Spleen (tissue), 7 donors: ENCODE measurements around the gene CCDC184.
"Not testable (repeated sequence)": the region's sequence is repeated elsewhere in the genome, so short reads cannot be mapped to it uniquely, and the experiment has no call there.

ENCODE experiments used
- POLR2A ChIP-seq, 3 donors: fragments of 450-650 bp; IDR thresholded peaks; one replicate each; pipeline ENCODE4 v1.5.1; 2017; ENCODE audit warnings: antibody characterized with exemption in 3 of 3, mild to moderate bottlenecking in 1 of 3
- POLR2AphosphoS5 ChIP-seq, 3 donors: sonication (generic); formaldehyde crosslinking; IDR thresholded peaks; one replicate each; pipeline ENCODE4 v1.5.1; 2017; ENCODE audit warnings: antibody characterized with exemption in 3 of 3
- TF ChIP-seq, protein P1 (sequence below), 11 experiments: fragments of 200-600 bp in 7 of 11; fragments of 450-650 bp in 4 of 11; sonication (generic) in 4 of 11; IDR thresholded peaks in 8 of 11; conservative IDR thresholded peaks in 3 of 11; 1 replicate in 7 of 11; 2 replicates in 4 of 11; pipeline versions ENCODE4 v1.4.0 to v1.8.0; 2016 to 2021; ENCODE audit warnings: antibody characterized with exemption in 11 of 11, inconsistent platforms in 4 of 11, mild to moderate bottlenecking in 1 of 11
- donor health status: DM: no; HTN: no; CAD: no; lungs with moderate emphysema.
- donor health status: DM: no; HTN: no; CAD: no.
- donor health status: DM: no; HTN: no; CAD: no.

DNA sequence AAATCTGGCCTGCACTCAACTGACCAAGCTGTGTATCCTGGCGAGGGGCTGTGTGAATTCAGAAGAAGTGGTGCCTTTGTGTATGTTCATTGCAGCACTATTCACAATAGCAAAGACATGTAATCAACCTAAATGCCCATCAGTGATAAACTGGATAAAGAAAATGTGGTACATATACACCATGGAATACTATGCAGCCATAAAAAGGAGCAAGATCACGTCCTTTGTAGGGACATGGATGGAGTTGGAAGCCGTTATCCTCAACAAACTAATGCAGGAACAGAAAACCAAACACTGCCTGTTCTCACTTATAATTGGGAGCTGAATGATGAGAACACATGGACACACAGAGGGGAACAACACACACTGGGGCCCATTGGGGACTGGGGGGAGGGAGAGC, 41.1 kb downstream of the CCDC184 start:
- TF ChIP-seq, protein P1, sequence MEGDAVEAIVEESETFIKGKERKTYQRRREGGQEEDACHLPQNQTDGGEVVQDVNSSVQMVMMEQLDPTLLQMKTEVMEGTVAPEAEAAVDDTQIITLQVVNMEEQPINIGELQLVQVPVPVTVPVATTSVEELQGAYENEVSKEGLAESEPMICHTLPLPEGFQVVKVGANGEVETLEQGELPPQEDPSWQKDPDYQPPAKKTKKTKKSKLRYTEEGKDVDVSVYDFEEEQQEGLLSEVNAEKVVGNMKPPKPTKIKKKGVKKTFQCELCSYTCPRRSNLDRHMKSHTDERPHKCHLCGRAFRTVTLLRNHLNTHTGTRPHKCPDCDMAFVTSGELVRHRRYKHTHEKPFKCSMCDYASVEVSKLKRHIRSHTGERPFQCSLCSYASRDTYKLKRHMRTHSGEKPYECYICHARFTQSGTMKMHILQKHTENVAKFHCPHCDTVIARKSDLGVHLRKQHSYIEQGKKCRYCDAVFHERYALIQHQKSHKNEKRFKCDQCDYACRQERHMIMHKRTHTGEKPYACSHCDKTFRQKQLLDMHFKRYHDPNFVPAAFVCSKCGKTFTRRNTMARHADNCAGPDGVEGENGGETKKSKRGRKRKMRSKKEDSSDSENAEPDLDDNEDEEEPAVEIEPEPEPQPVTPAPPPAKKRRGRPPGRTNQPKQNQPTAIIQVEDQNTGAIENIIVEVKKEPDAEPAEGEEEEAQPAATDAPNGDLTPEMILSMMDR (IDR thresholded peaks at IDR 0.05 in 8 of 11, conservative IDR thresholded peaks at IDR 0.05 in 3 of 11) = not testable (repeated sequence)
- not testable (repeated sequence) for TF ChIP-seq POLR2A, POLR2AphosphoS5 (IDR thresholded peaks at IDR 0.05)
